Measurements from ENCODE around the gene ZBTB46.

ZBTB46 gene

DNA sequence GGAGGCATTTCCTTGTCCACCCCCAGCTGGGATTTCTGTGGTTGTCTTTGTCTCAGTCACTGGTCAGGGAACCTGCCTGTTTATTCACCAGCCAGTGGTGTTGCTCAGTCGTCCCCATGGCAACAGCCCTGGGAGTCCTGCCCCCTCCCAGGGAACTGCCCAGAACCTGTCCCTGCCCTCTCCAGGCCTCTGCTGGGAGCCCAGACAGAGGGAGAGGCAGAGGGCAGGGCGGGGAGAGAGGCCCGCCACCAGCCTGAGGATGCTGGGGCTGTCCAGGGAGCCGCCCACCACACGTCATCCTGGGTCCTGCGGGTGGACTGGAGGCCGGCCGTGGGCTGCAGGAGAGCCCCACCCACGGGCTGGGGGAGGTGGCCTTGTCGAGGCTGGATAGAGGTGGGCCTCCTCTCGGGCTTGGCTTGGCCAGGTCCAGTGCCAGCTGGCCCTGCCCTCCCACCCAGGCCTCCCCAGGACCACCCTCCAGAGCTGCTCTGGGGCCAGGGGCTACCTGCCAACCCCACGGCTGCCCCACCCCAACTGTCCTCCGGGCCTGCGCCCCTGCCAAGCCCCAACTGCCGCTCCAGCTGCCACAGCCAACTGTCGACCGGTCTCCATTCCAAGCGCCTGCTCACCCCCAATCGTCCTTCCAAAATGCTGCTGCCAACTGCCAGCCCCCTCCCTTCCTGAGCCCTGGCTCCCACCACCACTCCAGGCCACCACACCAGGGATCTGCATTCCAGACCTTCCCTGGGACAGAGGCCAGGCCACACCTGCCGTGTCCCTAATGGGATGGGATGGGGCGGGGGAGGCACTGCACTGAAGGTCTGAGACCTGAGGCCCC is 4.2 kb upstream of the ZBTB46 start:
- no peaks in the 10 kb centered on the region for H3K9me3 Mint-ChIP-seq
- DNase-seq: no peak
- no peak overlapping the region for H3K4me3 Mint-ChIP-seq
- H3K27me3 Mint-ChIP-seq: peaks cover 20% of the 10 kb centered on the region
- no peaks in the 10 kb centered on the region for H3K4me1 Mint-ChIP-seq (ENCODE audit: low read depth)
- no peak overlapping the region for H3K27ac Mint-ChIP-seq
- H3K36me3 Mint-ChIP-seq (ENCODE audit: low read depth): no peaks in the 10 kb centered on the region

GRCh38 chr20:63834491-63834880 is 3.4 kb upstream of the ZBTB46 start:
- Mint-ChIP-seq H3K9me3 (no peaks in the 10 kb centered on the region), H3K4me1 (ENCODE audit: low read depth) (peaks cover 7% of the 10 kb centered on the region), H3K27me3 (peaks cover 26% of the 10 kb centered on the region)

GRCh38 chr20:63833776-63834490 is 2.9 kb upstream of the ZBTB46 start:
- Mint-ChIP-seq H3K4me1 (ENCODE audit: low read depth) (peaks cover 12% of the 10 kb centered on the region), H3K27ac (no peak overlapping the region), H3K36me3 (ENCODE audit: low read depth) (no peaks in the 10 kb centered on the region), H3K27me3 (peaks cover 32% of the 10 kb centered on the region), H3K9me3 (no peaks in the 10 kb centered on the region), H3K4me3 (no peak overlapping the region)
- DNase-seq: no peak

More at GRCh38 chr20:63834491-63834880, 3.4 kb upstream of the ZBTB46 start:
- Mint-ChIP-seq H3K27ac (no peak overlapping the region), H3K4me3 (no peak overlapping the region), H3K36me3 (ENCODE audit: low read depth) (no peaks in the 10 kb centered on the region)
- DNase-seq: no peak

DNA sequence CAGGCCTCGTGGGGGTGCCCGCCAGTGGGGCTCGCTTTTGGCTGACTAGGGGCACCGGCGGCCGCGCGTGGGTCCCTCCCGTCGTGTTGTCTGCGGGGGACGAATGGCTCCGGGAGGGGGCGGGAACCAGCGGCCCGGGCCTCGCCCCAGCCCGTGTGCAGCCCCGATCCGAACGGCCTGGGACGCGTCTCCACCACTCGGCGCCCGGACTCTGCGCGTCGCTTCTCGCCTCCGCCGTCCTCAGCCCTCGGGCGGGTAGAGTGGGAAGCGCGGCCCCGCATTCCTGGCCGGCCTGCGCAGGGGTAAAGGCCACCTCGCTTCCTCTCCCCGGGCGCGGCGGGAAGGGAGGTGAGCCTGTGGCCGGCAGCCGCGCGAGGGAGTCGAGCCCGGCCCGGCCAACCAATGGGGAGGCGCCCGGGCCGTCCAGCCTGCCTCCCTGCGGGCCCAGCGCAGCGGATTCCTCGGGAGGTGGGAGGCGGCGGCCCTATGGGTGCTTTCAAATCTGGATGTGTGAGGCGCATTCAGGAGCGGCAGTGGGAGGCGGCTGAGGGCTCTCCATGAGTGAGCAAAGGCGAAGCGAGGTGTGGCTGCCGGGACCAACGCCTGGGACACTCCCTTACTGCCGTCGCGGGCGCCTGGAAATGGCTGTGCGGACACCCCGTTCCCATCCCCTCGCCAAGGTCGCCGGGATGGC is 1.1 kb upstream of the ZBTB46 start:
- peak overlapping the region; percentile 38 for H3K4me3 Mint-ChIP-seq
- DNase-seq: no peak
- H3K27ac Mint-ChIP-seq: no peak overlapping the region
- H3K27me3 Mint-ChIP-seq: peaks cover 44% of the 10 kb centered on the region
- H3K9me3 Mint-ChIP-seq: no peaks in the 10 kb centered on the region
- H3K36me3 Mint-ChIP-seq (ENCODE audit: low read depth): no peaks in the 10 kb centered on the region
- peaks cover 13% of the 10 kb centered on the region for H3K4me1 Mint-ChIP-seq (ENCODE audit: low read depth)

DNA sequence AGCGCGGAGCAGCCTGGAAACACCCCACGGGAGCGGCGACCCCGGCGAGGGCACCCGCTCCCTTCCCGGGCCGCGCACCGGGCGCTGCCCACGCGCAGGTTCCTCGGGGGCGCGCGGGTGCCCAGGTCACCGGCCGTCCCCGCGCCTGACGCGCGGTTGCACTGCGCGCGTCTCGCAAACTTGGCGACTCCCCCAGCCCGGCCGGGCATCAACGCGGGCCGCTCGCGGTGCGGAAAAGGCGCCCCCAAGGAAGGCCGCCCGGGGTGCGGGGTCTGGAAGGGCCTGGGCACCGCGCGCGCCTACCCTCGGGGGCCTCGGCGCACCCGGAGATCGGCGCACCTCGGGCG is 555 bp upstream of the ZBTB46 start:
- Mint-ChIP-seq H3K27ac (no peak overlapping the region), H3K4me1 (ENCODE audit: low read depth) (peaks cover 17% of the 10 kb centered on the region), H3K4me3 (no peak overlapping the region), H3K9me3 (no peaks in the 10 kb centered on the region), H3K27me3 (peaks cover 49% of the 10 kb centered on the region), H3K36me3 (ENCODE audit: low read depth) (no peaks in the 10 kb centered on the region)
- no peak for DNase-seq

DNA sequence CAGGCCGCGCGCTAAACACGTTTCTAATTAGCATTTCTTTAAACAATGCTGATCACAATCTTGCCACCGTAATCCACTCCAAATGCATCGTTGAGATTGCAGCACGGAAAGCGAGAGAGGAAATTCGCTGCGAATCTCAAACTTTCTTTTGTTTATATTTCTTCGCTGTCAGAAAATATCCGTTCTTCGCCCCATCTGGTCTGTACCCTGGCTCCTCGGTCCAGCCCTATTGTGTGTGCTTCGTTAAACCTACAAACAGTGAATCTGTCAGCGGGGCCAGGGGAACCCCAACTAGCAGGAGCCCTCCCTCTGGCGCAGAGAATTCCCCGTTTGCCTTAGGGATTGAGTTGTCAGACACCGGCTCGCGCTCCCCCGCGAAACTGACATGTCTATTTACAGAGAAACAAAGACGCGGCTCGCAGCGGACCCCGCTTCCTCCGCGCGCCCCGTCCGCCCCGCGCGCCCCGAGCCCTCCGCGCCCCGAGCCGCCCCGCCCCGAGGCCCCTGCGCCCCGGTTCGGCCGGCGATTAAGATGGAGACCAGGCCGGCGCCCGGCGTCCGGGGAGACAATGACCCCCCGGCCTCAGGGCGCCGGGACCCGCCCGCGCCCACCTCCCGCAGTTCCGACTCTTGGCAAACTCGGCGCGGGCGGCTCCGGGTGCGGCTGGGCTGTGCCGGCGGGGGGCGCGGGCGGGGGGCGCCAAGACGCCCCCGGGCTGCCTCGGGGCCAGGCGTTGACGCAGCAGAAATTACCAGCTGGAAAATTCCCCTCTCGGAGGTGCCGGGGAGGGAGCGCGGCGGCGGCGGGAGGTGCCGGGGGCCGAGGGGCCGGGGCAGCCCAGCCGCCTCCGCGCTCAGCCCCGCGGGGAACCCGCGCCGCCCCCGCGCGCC is 874 bp downstream of the ZBTB46 start:
- Mint-ChIP-seq H3K36me3 (ENCODE audit: low read depth) (no peaks in the 10 kb centered on the region), H3K27ac (no peak overlapping the region), H3K4me3 (peak overlapping the region; percentile 72), H3K27me3 (peaks cover 61% of the 10 kb centered on the region), H3K9me3 (no peaks in the 10 kb centered on the region), H3K4me1 (ENCODE audit: low read depth) (peaks cover 27% of the 10 kb centered on the region)
- DNase-seq: no peak

- Mint-ChIP-seq H3K4me3 (peak overlapping the region; percentile 72), H3K36me3 (ENCODE audit: low read depth) (no peaks in the 10 kb centered on the region), H3K27ac (no peak overlapping the region), H3K9me3 (no peaks in the 10 kb centered on the region), H3K27me3 (peaks cover 61% of the 10 kb centered on the region), H3K4me1 (ENCODE audit: low read depth) (peaks cover 27% of the 10 kb centered on the region)
- DNase-seq: no peak
Observed at GRCh38 chr20:63829603-63829944, 1.5 kb downstream of the ZBTB46 start.

DNA sequence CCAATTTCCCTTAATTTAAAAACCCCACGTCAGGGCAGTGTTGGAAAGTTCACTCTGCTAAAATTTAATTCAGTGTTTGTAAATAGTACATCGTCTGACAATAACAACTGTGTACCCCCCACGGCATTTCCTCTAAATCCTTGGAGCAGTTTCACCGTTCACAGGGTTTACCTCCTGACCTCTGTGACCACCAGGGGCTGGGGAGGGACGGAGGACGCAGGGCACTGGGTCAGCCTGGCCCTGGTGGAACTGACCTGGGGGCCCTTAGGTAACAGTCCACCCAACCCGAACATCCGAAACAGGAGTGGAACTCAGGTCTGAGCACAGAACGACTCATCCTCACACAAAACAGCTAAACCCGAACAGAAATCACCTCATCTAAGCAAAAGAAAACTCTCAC is 2.1 kb downstream of the ZBTB46 start:
- no peak overlapping the region for H3K27ac Mint-ChIP-seq
- H3K36me3 Mint-ChIP-seq (ENCODE audit: low read depth): no peaks in the 10 kb centered on the region
- H3K4me1 Mint-ChIP-seq (ENCODE audit: low read depth): peaks cover 27% of the 10 kb centered on the region
- H3K27me3 Mint-ChIP-seq: peaks cover 62% of the 10 kb centered on the region
- H3K4me3 Mint-ChIP-seq: no peak overlapping the region
- H3K9me3 Mint-ChIP-seq: no peaks in the 10 kb centered on the region
- no peak for DNase-seq

GRCh38 chr20:63828545-63828944 is 2.5 kb downstream of the ZBTB46 start:
- Mint-ChIP-seq H3K27me3 (peaks cover 62% of the 10 kb centered on the region), H3K36me3 (ENCODE audit: low read depth) (no peaks in the 10 kb centered on the region), H3K4me1 (ENCODE audit: low read depth) (peaks cover 27% of the 10 kb centered on the region), H3K27ac (no peak overlapping the region), H3K9me3 (no peaks in the 10 kb centered on the region), H3K4me3 (no peak overlapping the region)
- DNase-seq: no peak

- Mint-ChIP-seq H3K27ac (no peak overlapping the region), H3K36me3 (ENCODE audit: low read depth) (no peaks in the 10 kb centered on the region), H3K4me1 (ENCODE audit: low read depth) (peaks cover 27% of the 10 kb centered on the region), H3K27me3 (peaks cover 58% of the 10 kb centered on the region), H3K9me3 (no peaks in the 10 kb centered on the region), H3K4me3 (no peak overlapping the region)
- no peak for DNase-seq
Observed at GRCh38 chr20:63828124-63828523, 2.9 kb downstream of the ZBTB46 start.

- Mint-ChIP-seq H3K27me3 (peaks cover 53% of the 10 kb centered on the region), H3K9me3 (no peaks in the 10 kb centered on the region), H3K4me1 (ENCODE audit: low read depth) (peaks cover 27% of the 10 kb centered on the region), H3K36me3 (ENCODE audit: low read depth) (no peaks in the 10 kb centered on the region), H3K27ac (no peak overlapping the region), H3K4me3 (no peak overlapping the region)
- no peak for DNase-seq
Observed at GRCh38 chr20:63826753-63827152, 4.3 kb downstream of the ZBTB46 start.

- Mint-ChIP-seq H3K9me3 (no peaks in the 10 kb centered on the region), H3K27me3 (peaks cover 54% of the 10 kb centered on the region), H3K27ac (no peak overlapping the region), H3K4me1 (ENCODE audit: low read depth) (peaks cover 27% of the 10 kb centered on the region), H3K36me3 (ENCODE audit: low read depth) (no peaks in the 10 kb centered on the region), H3K4me3 (no peak overlapping the region)
- DNase-seq: no peak
Observed at GRCh38 chr20:63825331-63826118, 5.5 kb downstream of the ZBTB46 start.

DNA sequence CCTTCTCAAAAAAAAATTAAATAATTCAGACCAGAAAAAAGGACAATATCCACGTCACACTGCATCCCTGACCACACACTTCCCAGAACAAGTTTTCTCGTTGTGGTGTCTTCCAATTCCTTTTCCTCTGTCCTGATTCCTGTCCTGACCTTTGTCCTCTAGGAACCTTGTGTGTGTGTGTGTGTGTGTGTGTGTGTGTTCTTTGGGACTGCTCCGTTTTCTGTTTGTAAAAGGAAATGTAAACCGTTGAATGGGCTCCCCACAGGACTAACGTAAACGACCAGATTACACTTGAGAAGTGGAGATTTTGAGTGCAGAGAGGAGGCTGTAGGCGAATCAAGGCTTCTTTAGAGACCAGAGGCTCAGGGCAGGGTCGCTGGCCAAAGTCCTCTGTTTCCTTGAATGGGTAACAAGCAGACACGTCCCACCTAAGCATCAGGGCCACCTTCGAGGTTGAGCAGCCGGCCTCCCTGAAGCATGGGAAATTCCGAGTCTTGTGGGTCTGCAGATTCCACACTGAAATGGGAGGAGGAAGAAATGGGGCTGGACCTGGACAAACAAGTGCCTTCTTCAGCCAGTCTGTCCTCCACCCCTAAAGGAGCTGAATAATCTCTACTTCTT is 7.3 kb downstream of the ZBTB46 start:
- Mint-ChIP-seq H3K4me3 (no peak overlapping the region), H3K4me1 (ENCODE audit: low read depth) (peaks cover 14% of the 10 kb centered on the region), H3K9me3 (no peaks in the 10 kb centered on the region), H3K36me3 (ENCODE audit: low read depth) (no peaks in the 10 kb centered on the region), H3K27me3 (peaks cover 41% of the 10 kb centered on the region), H3K27ac (no peak overlapping the region)
- no peak for DNase-seq
